Mammary epithelial cell (primary cell): Measurements from ENCODE around the gene RELCH.

Experiments
- EZH2 ChIP-seq: IDR thresholded peaks from 2 replicates; pipeline ENCODE4 v1.6.1; 2012; ENCODE audit warnings: low read length, inconsistent platforms, borderline replicate concordance
- TF ChIP-seq, protein P1 (sequence below), 2 donors: IDR thresholded peaks in 1 of 2; conservative IDR thresholded peaks in 1 of 2; 2 replicates each; pipeline ENCODE4 v1.5.1; 2011 to 2012; ENCODE audit warnings: inconsistent platforms in 2 of 2, low read length in 2 of 2, mild to moderate bottlenecking in 2 of 2, control low read depth in 1 of 2, low read depth in 1 of 2; ENCODE audit not compliant: insufficient read depth in 1 of 2; ENCODE audit errors: extremely low read depth in 1 of 2

DNA sequence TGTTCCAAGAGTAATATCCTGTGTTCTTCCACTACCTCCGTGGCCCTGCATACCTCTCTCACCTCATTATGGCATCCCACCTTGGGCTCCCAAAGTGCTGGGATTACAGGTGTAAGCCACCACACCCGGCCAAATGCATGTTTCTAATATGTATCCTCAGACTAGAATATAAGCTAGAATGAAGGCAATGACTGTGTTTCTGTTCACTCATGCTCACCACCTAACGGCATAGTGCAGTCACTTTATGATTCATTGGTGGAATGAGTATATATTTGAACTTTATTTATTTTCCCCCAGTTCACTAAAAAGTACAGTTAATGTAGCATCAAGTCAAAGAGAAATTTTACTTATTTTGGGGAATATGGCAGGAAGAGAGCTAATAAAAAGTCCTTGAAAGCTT, 11.5 kb upstream of the RELCH start:
- TF ChIP-seq, protein P1, sequence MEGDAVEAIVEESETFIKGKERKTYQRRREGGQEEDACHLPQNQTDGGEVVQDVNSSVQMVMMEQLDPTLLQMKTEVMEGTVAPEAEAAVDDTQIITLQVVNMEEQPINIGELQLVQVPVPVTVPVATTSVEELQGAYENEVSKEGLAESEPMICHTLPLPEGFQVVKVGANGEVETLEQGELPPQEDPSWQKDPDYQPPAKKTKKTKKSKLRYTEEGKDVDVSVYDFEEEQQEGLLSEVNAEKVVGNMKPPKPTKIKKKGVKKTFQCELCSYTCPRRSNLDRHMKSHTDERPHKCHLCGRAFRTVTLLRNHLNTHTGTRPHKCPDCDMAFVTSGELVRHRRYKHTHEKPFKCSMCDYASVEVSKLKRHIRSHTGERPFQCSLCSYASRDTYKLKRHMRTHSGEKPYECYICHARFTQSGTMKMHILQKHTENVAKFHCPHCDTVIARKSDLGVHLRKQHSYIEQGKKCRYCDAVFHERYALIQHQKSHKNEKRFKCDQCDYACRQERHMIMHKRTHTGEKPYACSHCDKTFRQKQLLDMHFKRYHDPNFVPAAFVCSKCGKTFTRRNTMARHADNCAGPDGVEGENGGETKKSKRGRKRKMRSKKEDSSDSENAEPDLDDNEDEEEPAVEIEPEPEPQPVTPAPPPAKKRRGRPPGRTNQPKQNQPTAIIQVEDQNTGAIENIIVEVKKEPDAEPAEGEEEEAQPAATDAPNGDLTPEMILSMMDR (conservative IDR thresholded peaks at IDR 0.05 in 1 of 2, IDR thresholded peaks at IDR 0.05 in 1 of 2; ENCODE audit: extremely low read depth in 1 of 2, insufficient read depth in 1 of 2, low read depth in 1 of 2, low read length in 2 of 2): no peak
- no peak for TF ChIP-seq EZH2
